ENCODE data around the gene PROX1.

DNA sequence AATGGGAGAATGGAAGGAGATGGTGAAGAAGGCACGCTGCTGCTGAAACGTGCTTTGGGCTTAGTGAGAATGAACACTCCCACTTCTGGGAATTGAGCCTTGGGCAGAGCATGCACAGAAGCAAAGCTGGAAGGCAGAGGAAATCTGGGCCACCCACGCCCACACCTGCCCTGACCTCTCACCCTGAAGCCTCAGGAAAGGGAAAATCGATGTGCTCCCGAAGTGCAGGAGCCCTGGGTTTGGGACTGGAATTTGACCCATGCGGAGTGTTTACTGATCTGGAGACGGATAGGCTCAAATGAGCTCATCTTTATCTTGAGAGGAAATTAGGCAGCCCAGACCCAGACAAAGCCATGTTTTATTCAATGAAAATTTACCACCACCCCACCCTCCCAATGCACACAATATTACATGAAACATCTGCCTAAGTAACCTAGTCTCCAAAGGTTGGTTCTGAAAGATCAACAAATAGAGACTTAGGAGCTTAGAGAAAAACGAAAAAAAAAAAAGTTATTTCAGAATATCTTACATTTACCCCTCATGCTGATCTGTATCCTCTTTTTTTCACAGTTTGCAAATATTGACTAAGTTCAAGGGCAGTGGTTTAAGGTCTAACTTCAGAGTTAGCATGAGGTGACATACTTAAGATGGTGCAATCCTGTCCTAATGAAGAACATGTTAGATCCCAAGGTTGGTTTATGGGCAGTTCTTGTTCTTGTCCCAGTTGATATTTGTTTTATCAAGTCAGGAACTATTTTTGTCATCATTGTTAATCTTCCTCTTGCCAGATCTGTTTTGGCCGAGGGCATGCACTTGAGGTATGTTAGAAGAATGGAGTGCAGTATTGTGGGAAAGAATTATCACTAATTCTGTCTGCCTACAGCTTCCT lies 63.0 kb downstream of the PROX1 start:
- TF ChIP-seq, protein P1, sequence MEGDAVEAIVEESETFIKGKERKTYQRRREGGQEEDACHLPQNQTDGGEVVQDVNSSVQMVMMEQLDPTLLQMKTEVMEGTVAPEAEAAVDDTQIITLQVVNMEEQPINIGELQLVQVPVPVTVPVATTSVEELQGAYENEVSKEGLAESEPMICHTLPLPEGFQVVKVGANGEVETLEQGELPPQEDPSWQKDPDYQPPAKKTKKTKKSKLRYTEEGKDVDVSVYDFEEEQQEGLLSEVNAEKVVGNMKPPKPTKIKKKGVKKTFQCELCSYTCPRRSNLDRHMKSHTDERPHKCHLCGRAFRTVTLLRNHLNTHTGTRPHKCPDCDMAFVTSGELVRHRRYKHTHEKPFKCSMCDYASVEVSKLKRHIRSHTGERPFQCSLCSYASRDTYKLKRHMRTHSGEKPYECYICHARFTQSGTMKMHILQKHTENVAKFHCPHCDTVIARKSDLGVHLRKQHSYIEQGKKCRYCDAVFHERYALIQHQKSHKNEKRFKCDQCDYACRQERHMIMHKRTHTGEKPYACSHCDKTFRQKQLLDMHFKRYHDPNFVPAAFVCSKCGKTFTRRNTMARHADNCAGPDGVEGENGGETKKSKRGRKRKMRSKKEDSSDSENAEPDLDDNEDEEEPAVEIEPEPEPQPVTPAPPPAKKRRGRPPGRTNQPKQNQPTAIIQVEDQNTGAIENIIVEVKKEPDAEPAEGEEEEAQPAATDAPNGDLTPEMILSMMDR (IDR thresholded peaks at IDR 0.05), result no peak
- no peak for TF ChIP-seq POLR2AphosphoS5 (IDR thresholded peaks at IDR 0.05)
- no peak for TF ChIP-seq POLR2A (IDR thresholded peaks at IDR 0.05)
- no peak for TF ChIP-seq EP300 (IDR thresholded peaks at IDR 0.05)
